WERI-Rb-1 (cell line): ENCODE results near the gene MFAP1.

ENCODE experiments used
- DNase-seq: peaks from one replicate; pipeline ENCODE4 v3.0.0-alpha.2; 2020
- H3K27ac ChIP-seq: fragments of 250-450 bp; sonication (Bioruptor Pico); 2 replicates; pipeline ENCODE4 v1.5.1; 2020; ENCODE audit warnings: mild to moderate bottlenecking, moderate library complexity
- H3K27me3 ChIP-seq: fragments of 250-450 bp; sonication (Bioruptor Pico); 2 replicates; pipeline ENCODE4 v1.5.1; 2021; ENCODE audit warnings: mild to moderate bottlenecking, low read depth, moderate library complexity; ENCODE audit not compliant: insufficient read depth, severe bottlenecking
- H3K36me3 ChIP-seq: fragments of 250-450 bp; sonication (Bioruptor Pico); 2 replicates; pipeline ENCODE4 v1.5.1; 2020; ENCODE audit warnings: mild to moderate bottlenecking, moderate library complexity
- H3K4me3 ChIP-seq: 2 replicates; pipeline ENCODE4 v1.5.1; 2011; ENCODE audit warnings: low read depth, mild to moderate bottlenecking, control low read depth, low read length
- H3K9me3 ChIP-seq: fragments of 250-450 bp; sonication (Bioruptor Pico); 2 replicates; pipeline ENCODE4 v1.5.1; 2021; ENCODE audit warnings: mild to moderate bottlenecking, moderate library complexity; ENCODE audit not compliant: severe bottlenecking
- CTCF ChIP-seq: IDR thresholded peaks from 2 replicates; pipeline ENCODE4 v1.5.1; 2011; ENCODE audit warnings: low read depth, mild to moderate bottlenecking, control low read depth, inconsistent platforms, low read length

Gene MFAP1

GRCh38 chr15:43763819-43764446 is 60.6 kb downstream of the MFAP1 start:
- H3K36me3 ChIP-seq = peaks cover 92% of the 10 kb centered on the region
- no peaks in the 10 kb centered on the region for H3K9me3 ChIP-seq
- no peak for DNase-seq
- no peak overlapping the region for H3K4me3 ChIP-seq
- TF ChIP-seq CTCF = no peak
- H3K27ac ChIP-seq = no peak overlapping the region
- no peaks in the 10 kb centered on the region for H3K27me3 ChIP-seq

GRCh38 chr15:43762824-43763223 is 61.7 kb downstream of the MFAP1 start:
- TF ChIP-seq CTCF = no peak
- DNase-seq = no peak
- Histone ChIP-seq H3K36me3 (peaks cover 96% of the 10 kb centered on the region), H3K27me3 (no peaks in the 10 kb centered on the region), H3K9me3 (no peaks in the 10 kb centered on the region), H3K27ac (no peak overlapping the region), H3K4me3 (no peak overlapping the region)
